Mesothelial cell of epicardium (in vitro differentiated cells): ENCODE data around the gene ZBTB47. TPM values are rescaled to one million over a fixed set of nuclear protein-coding genes. Genes with fewer than 3 reads are reported as not detected.

Experiments
- DNase-seq, 2 experiments: peaks; one replicate each; pipeline ENCODE4 v3.0.0; 2021; ENCODE audit warnings: low spot score in 2 of 2; ENCODE audit not compliant: unreplicated experiment in 2 of 2
- H3K27ac Mint-ChIP-seq: 2 replicates; pipeline ENCODE4 v1.8.0; 2021; ENCODE audit warnings: mixed read lengths
- H3K27me3 Mint-ChIP-seq: 2 replicates; pipeline ENCODE4 v1.8.0; 2021; ENCODE audit warnings: low read depth, mixed read lengths
- H3K36me3 Mint-ChIP-seq: 2 replicates; pipeline ENCODE4 v1.8.0; 2021; ENCODE audit warnings: mixed read lengths
- H3K4me1 Mint-ChIP-seq: 2 replicates; pipeline ENCODE4 v1.8.0; 2021; ENCODE audit warnings: mixed read lengths
- H3K4me3 Mint-ChIP-seq: 2 replicates; pipeline ENCODE4 v1.8.0; 2021; ENCODE audit warnings: mild to moderate bottlenecking, moderate library complexity, mixed read lengths
- H3K9me3 Mint-ChIP-seq: 2 replicates; pipeline ENCODE4 v1.8.0; 2021; ENCODE audit warnings: mixed read lengths
- CTCF ChIP-seq: fragments of 200-600 bp; sonication (generic); IDR thresholded peaks from one replicate; pipeline ENCODE4 v1.5.0; 2021; ENCODE audit warnings: antibody characterized with exemption; ENCODE audit not compliant: unreplicated experiment
- total RNA-seq: library from RNA; stranded (reverse); gene quantifications from 3 replicates; pipeline ENCODE4 v1.2.1, GENCODE V29; 2021

ZBTB47 gene
- total RNA-seq, 1 donor from 2014 or later: 23.6 TPM

DNA sequence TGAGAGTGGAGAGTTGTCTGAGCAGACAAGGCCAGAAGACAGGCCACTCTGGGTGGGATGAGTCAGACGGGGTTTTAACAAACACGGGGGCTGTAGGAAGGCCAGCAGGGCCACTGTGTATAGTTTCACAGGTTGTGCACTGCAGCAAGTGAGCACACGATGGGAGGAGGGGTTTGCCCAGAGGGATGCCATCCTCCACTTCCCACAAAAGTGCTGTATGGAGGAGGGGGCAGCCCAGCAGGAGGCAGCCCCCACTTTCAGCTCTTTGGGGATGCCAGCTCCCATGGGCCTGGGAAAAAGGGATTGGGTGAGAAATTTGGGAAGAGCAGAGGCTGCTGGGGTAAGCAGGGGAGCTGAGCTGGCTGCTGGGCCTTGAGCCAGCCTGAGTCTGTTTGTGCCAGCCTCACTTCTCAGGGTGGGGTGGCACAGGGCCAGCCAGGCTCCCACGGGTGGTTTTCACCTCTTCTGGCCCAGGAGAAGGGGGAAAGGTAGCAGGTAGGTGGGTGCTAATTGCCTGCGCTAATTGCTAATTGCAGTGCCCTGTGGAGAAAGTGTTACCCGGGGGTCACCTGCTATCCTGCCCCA is 6.7 kb downstream of the ZBTB47 start:
- H3K27me3 Mint-ChIP-seq: no peaks in the 10 kb centered on the region
- H3K9me3 Mint-ChIP-seq: no peaks in the 10 kb centered on the region
- no peak for TF ChIP-seq CTCF
- no peak overlapping the region for H3K4me3 Mint-ChIP-seq
- peaks cover 8% of the 10 kb centered on the region for H3K36me3 Mint-ChIP-seq
- peak overlapping the region; percentile 2 for H3K27ac Mint-ChIP-seq
- H3K4me1 Mint-ChIP-seq: peaks cover 1% of the 10 kb centered on the region
- DNase-seq: no peak

- H3K4me1 Mint-ChIP-seq: no peaks in the 10 kb centered on the region
- no peaks in the 10 kb centered on the region for H3K27me3 Mint-ChIP-seq
- no peaks in the 10 kb centered on the region for H3K9me3 Mint-ChIP-seq
- no peak overlapping the region for H3K4me3 Mint-ChIP-seq
- no peak overlapping the region for H3K27ac Mint-ChIP-seq
- no peak for TF ChIP-seq CTCF
- DNase-seq: no peak
- peaks cover 8% of the 10 kb centered on the region for H3K36me3 Mint-ChIP-seq
Measured at GRCh38 chr3:42660898-42661297, 7.4 kb downstream of the ZBTB47 start.

- no peak overlapping the region for H3K4me3 Mint-ChIP-seq
- peaks cover 8% of the 10 kb centered on the region for H3K36me3 Mint-ChIP-seq
- no peak overlapping the region for H3K27ac Mint-ChIP-seq
- no peak for TF ChIP-seq CTCF
- no peak for DNase-seq
- H3K9me3 Mint-ChIP-seq: no peaks in the 10 kb centered on the region
- H3K27me3 Mint-ChIP-seq: no peaks in the 10 kb centered on the region
- H3K4me1 Mint-ChIP-seq: no peaks in the 10 kb centered on the region
Measured at GRCh38 chr3:42661593-42662022, 8.1 kb downstream of the ZBTB47 start.

- Mint-ChIP-seq H3K9me3 (no peaks in the 10 kb centered on the region), H3K4me1 (no peaks in the 10 kb centered on the region), H3K27ac (no peak overlapping the region), H3K36me3 (peaks cover 8% of the 10 kb centered on the region), H3K4me3 (no peak overlapping the region), H3K27me3 (no peaks in the 10 kb centered on the region)
- DNase-seq: no peak
- no peak for TF ChIP-seq CTCF
Measured at GRCh38 chr3:42662037-42662812, 8.7 kb downstream of the ZBTB47 start.

GRCh38 chr3:42662813-42663535 is 9.5 kb downstream of the ZBTB47 start:
- Mint-ChIP-seq H3K27me3 (no peaks in the 10 kb centered on the region), H3K4me3 (no peak overlapping the region), H3K27ac (no peak overlapping the region), H3K4me1 (no peaks in the 10 kb centered on the region), H3K9me3 (no peaks in the 10 kb centered on the region), H3K36me3 (peaks cover 8% of the 10 kb centered on the region)
- TF ChIP-seq CTCF: no peak
- DNase-seq: no peak
